Left hindlimb (tissue), 1 donor: ENCODE results near the gene TBCB.
"Not testable (repeated sequence)": the region's sequence is repeated elsewhere in the genome, so short reads cannot be mapped to it uniquely, and the experiment has no call there.

Source experiments
- DNase-seq: peaks from one replicate; pipeline ENCODE4 v3.0.0-alpha.2; 2018

Gene TBCB

GRCh38 chr19:36139473-36140303, 24.4 kb downstream of the TBCB start, which contains the start of gene CAPNS1:
CAPNS1 (plus strand) TSS chr19:36140066; CDS start chr19:36141012, 946 bp downstream.
- peak; percentile 98 for DNase-seq

- peak; percentile 80 for DNase-seq
Measured at GRCh38 chr19:36140304-36141038, 25.2 kb downstream of the TBCB start.

GRCh38 chr19:36141039-36141927, 26.0 kb downstream of the TBCB start:
- peak; percentile 84 for DNase-seq

- DNase-seq = no peak
Measured at GRCh38 chr19:36142046-36142445, 26.8 kb downstream of the TBCB start.

GRCh38 chr19:36142496-36142895, 27.2 kb downstream of the TBCB start:
- DNase-seq = no peak

- no peak for DNase-seq
Measured at GRCh38 chr19:36144624-36145023, 29.4 kb downstream of the TBCB start.

GRCh38 chr19:36149673-36150406, 34.6 kb downstream of the TBCB start:
- DNase-seq = no peak

- no peak for DNase-seq
Measured at GRCh38 chr19:36150586-36150985, 35.3 kb downstream of the TBCB start.

GRCh38 chr19:36151144-36152018, 36.1 kb downstream of the TBCB start:
- DNase-seq = peak; percentile 80

- peak; percentile 50 for DNase-seq
Measured at GRCh38 chr19:36152019-36152351, 36.7 kb downstream of the TBCB start.

- peak; percentile 83 for DNase-seq
Measured at GRCh38 chr19:36152352-36153091, 37.3 kb downstream of the TBCB start, which contains the start of gene COX7A1. COX7A1 (minus strand) TSS chr19:36152447; CDS start chr19:36152407, 40 bp downstream.

- no peak for DNase-seq
Measured at GRCh38 chr19:36153126-36153525, 37.9 kb downstream of the TBCB start.

- DNase-seq = no peak
Measured at GRCh38 chr19:36160821-36161596, 45.7 kb downstream of the TBCB start.

- no peak for DNase-seq
Measured at GRCh38 chr19:36163813-36164212, 48.5 kb downstream of the TBCB start.

- peak; percentile 47 for DNase-seq
Measured at GRCh38 chr19:36169084-36169760, 54.0 kb downstream of the TBCB start.

- DNase-seq = no peak
Measured at GRCh38 chr19:36172852-36173251, 57.6 kb downstream of the TBCB start.

- not testable (repeated sequence) for DNase-seq
Measured at GRCh38 chr19:36173846-36174245, 58.6 kb downstream of the TBCB start.
